Muscle layer of duodenum (tissue), 2 donors: ENCODE data around the gene DOLK.
"Not testable (repeated sequence)": the region's sequence is repeated elsewhere in the genome, so short reads cannot be mapped to it uniquely, and the experiment has no call there.

Experiments
- H3K27ac ChIP-seq: one replicate; pipeline ENCODE4 v1.7.0; 2013; ENCODE audit warnings: mild to moderate bottlenecking, low read length
- H3K27me3 ChIP-seq: one replicate; pipeline ENCODE4 v1.7.0; 2013; ENCODE audit warnings: low read depth, mild to moderate bottlenecking, control low read depth, low read length
- H3K36me3 ChIP-seq, 2 donors: one replicate each; pipeline ENCODE4 v1.7.0; 2013; ENCODE audit warnings: low read length in 2 of 2, control low read depth in 1 of 2, mild to moderate bottlenecking in 1 of 2; ENCODE audit not compliant: insufficient read depth in 2 of 2, control insufficient read depth in 1 of 2
- H3K4me1 ChIP-seq, 2 donors: one replicate each; pipeline ENCODE4 v1.7.0; 2013; ENCODE audit warnings: low read length in 2 of 2, mild to moderate bottlenecking in 2 of 2, control low read depth in 1 of 2, moderate library complexity in 1 of 2; ENCODE audit not compliant: insufficient read depth in 2 of 2, control insufficient read depth in 1 of 2
- H3K4me3 ChIP-seq, 2 donors: one replicate each; pipeline ENCODE4 v1.7.0; 2013; ENCODE audit warnings: low read length in 2 of 2, low read depth in 1 of 2, mild to moderate bottlenecking in 1 of 2
- H3K9me3 ChIP-seq, 2 donors: one replicate each; pipeline ENCODE4 v1.7.0; 2013; ENCODE audit warnings: low read length in 2 of 2, control low read depth in 1 of 2, mild to moderate bottlenecking in 1 of 2; ENCODE audit not compliant: control insufficient read depth in 1 of 2
- donor health status: healthy.

Gene DOLK

DNA sequence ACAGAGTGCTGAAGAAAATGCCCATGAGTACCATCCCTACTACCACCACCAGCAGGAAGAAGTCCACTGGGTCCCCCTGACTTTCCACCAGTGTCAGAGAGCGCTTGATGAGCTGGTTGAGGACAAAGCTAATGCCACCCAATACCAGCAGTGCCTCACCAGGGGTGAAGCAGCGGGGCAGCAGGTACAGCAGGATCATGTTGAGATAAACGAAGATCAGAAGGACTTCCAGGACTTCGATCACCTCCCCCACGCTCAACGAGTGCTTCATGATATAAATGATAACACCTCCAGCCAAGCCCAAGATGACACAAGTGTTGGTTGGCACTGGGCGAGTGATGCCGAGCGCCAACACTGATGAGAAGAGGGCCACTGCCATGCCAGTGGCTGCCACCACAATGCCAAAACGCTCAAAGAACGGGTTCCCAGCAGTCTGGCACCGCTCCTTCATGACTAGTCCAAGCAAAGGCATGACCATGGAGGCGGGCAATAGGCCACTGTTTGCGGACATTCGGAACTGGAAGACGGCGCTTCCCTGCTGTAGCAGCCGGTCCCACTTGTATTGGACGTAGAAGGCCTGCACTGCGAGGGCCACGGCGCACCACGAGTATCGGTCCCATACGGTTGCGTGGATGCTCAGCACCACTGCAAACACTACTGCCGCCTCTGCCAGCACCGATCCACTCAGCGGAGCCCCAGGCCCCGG is 679 bp downstream of the DOLK start:
- peaks cover 8 to 13% of the 10 kb centered on the region in 2 donors for H3K36me3 ChIP-seq
- peak overlapping the region; percentile 96 for H3K27ac ChIP-seq
- H3K4me1 ChIP-seq: peaks cover 6 to 17% of the 10 kb centered on the region in 2 donors
- H3K27me3 ChIP-seq: no peaks in the 10 kb centered on the region
- H3K4me3 ChIP-seq: peak overlapping the region; percentile 91 to 93
- H3K9me3 ChIP-seq: no peaks in the 10 kb centered on the region

DNA sequence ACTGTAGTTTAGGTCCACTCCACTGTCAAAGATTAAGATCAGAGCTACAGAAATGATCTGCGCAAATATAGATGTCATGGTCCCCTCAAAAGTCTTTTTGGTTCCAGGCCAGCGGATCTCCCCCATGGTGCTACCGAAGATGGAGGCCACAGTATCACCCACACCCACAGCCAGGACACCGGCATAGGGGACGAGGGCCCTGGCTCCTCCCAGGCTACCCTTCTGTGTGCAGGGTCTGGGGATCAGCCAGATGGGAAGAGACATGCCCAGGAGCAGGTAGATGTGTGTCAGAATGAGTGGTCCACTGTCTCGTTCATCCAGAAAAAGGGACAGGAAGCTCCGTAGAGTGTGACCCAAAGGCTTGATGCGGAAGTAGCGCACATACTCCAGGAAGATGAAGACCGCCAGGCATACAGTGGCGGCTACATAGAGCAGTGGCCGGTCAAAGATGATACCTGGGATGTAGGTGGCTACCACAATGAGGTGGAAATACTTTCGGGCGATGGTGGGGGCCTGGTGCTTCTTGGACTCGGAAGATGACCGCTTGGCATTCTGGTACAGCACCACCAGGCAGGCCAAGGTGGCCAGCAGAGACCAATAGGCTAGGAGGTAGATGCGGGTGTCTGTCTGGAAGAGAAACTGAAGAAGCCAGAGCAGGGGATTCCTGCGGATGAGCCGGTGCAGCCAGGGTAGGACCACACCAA is 1.5 kb downstream of the DOLK start:
- Histone ChIP-seq H3K36me3 (peaks cover 8 to 13% of the 10 kb centered on the region in 2 donors), H3K27me3 (no peaks in the 10 kb centered on the region), H3K4me3 (no peak overlapping the region), H3K9me3 (no peaks in the 10 kb centered on the region), H3K4me1 (peaks cover 6 to 21% of the 10 kb centered on the region in 2 donors), H3K27ac (no peak overlapping the region)

DNA sequence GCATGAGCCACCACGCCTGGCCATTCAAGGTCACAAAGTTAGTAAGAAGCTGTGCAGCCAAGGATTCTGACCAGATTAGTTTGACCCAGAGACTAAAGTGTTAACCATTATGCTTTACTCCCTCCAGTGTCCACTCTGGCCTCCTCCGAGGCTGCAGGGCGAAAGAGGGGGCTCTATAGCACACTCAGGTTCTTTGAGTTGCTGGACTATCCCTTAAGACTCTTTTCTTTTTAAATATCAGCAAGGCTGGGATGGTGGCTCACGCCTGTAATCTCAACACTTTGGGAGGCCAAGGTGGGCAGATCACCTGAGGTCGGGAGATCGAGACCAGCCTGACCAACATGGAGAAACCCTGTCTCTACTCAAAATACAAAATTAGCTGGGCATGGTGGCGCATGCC is 2.4 kb downstream of the DOLK start:
- H3K9me3 ChIP-seq, H3K4me3 ChIP-seq, H3K27me3 ChIP-seq, H3K27ac ChIP-seq: not testable (repeated sequence)
- Histone ChIP-seq H3K36me3 (peaks cover 8 to 13% of the 10 kb centered on the region in 2 donors), H3K4me1 (peaks cover 10 to 28% of the 10 kb centered on the region in 2 donors)

DNA sequence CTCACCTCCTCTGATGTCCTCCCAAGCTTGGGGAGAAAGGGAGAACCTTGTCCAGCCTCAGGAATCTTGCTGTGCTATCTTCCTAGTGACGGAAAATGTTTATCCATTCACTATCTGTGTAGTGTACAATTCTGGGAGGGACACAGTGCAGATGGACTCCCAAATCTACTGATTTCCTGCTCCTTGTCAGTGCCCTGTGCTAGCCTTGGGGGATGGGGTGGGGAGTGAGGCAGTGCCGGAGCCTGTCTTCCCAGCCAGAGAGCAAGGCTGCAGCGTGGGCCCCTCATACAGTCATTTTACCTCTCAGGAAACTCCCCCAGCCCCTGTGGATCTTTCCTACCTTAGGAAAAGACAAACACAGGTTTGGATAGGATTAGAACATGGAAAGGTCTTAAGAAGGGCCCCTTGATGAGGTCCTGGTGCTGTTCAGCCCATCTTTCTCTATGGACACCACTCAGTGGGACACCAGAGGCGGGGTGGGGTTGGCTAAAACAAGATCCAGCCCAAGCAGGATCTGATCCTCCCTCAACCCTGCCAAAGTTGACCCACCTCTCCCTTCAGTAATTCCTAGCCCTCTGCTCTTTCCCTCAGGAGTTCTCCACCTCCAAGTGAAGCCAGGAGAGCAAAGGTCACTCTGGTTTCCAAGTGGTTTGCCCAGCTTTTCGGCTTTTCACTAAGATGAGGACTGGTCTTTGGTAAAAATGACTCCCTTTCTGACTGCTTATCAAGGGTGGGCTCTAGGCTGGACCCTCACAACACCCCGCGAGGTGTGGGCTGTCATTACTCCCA is 3.4 kb downstream of the DOLK start:
- no peak overlapping the region for H3K27ac ChIP-seq
- peaks cover 10 to 28% of the 10 kb centered on the region in 2 donors for H3K4me1 ChIP-seq
- H3K27me3 ChIP-seq: no peaks in the 10 kb centered on the region
- H3K36me3 ChIP-seq: peaks cover 8 to 13% of the 10 kb centered on the region in 2 donors
- no peak overlapping the region for H3K4me3 ChIP-seq
- H3K9me3 ChIP-seq: no peaks in the 10 kb centered on the region

DNA sequence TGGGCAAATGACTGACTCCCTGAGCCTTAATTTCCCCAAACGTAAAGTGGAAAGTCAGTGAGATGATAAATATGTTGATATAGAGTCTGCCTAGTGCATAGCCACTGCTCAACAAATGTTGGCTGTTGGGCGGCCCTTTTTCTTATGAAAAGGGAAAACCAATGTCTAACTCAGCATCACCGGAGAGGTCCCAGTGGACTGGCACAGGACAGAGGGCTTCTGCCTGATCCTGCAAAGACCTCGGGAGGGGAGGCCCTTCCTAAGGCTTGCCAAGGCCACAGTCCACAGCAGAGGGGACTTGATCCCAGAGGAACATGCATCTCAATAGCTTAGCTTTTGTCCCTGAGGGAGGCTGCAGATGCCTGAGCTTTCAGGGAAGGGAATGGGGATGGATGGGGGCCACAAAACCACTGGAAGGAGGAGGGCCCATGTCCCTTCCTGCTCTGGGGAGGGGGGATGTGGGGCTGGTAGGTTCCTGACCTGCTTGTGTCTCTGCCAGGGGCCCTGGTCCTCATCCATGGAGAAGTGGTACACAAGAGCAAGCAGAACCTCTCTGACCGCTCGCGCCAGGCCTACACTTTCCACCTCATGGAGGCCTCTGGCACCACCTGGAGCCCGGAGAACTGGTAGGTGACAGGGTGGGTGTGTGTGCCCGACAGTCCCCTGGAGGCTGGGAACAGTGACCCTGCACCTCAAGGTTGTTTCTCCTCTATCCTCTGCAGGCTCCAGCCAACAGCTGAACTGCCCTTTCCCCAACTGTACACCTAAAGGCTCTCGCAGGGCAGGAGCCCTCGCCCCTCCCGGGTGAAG is 6.3 kb downstream of the DOLK start:
- no peaks in the 10 kb centered on the region for H3K27me3 ChIP-seq
- no peak overlapping the region for H3K27ac ChIP-seq
- H3K4me3 ChIP-seq: no peak overlapping the region
- H3K9me3 ChIP-seq: no peaks in the 10 kb centered on the region
- peaks cover 4 to 19% of the 10 kb centered on the region in 2 donors for H3K4me1 ChIP-seq
- peaks cover 8 to 13% of the 10 kb centered on the region in 2 donors for H3K36me3 ChIP-seq

DNA sequence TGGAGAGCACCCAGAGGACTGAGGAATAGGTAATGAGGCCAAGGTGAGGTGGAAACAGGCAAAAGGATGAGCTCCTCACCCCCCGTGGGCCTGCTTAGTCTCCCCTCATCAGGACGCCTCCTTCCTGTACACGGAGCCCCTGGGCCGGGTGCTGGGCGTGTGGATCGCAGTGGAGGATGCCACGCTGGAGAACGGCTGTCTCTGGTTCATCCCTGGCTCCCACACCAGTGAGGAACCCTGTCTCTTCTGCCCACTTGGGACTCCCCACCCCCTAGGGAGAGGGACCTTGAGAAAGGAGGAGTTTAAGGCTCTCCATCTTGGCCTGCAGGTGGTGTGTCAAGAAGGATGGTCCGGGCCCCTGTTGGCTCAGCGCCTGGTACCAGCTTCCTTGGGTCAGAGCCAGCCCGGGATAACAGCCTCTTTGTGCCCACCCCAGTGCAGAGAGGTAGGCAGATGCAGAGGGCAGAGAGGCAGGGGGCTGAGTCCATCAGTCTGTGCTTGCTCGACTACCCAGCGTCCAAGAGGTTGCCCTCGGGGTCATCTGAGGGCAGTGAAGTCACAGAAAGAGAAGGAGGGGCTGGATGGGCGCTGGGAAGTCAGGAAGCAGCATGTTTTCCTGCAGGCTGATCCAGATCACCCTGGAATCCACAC is 7.0 kb downstream of the DOLK start:
- Histone ChIP-seq H3K27me3 (no peaks in the 10 kb centered on the region), H3K36me3 (peaks cover 5 to 6% of the 10 kb centered on the region in 2 donors), H3K4me3 (no peak overlapping the region), H3K4me1 (peaks cover 4 to 12% of the 10 kb centered on the region in 2 donors), H3K27ac (no peak overlapping the region), H3K9me3 (no peaks in the 10 kb centered on the region)

DNA sequence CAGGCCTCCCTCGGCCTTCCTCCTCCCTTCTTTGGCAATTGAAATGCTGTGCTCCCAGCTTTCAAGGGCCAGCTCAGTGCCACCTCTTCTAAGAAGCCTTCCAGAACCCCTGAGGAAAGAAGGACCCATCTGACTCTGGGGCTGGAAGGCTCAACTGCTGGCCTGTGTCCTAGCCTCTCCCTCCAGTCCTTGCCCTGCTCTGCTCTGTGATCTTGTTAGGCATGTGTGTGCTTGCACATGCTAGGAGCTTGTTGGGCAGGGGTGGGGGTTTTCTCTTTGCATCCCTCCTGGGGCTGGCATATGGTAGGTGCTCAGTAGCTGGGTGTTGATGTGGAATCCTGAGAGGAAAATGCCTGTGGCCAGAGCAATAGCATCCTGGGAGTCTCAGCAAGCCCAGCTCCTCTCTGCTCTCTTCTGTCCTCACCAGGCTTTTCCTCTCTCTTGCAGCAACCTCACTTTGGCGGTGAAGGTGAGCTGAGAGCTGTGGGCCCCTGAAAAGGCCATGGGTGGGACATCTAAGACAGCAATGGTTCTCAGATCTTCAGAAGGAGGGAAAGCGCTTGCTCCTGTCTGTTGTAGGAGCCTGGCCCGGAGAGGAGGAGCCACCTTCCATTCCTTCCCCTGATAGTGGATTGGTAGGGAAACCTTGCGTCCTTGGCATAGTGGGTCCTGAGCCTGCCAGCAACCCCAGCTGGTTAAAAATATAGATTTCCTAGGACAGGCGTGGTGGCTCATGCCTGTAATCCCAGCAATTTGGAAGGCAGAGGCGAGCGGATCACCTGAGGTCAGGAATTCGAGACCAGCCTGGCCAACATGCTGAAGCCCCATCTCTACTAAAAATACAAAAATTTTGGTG is 9.9 kb downstream of the DOLK start:
- Histone ChIP-seq H3K4me1 (peaks cover 4 to 11% of the 10 kb centered on the region in 2 donors), H3K36me3 (no peaks in the 10 kb centered on the region), H3K4me3 (no peak overlapping the region), H3K27ac (no peak overlapping the region), H3K27me3 (no peaks in the 10 kb centered on the region), H3K9me3 (no peaks in the 10 kb centered on the region)

DNA sequence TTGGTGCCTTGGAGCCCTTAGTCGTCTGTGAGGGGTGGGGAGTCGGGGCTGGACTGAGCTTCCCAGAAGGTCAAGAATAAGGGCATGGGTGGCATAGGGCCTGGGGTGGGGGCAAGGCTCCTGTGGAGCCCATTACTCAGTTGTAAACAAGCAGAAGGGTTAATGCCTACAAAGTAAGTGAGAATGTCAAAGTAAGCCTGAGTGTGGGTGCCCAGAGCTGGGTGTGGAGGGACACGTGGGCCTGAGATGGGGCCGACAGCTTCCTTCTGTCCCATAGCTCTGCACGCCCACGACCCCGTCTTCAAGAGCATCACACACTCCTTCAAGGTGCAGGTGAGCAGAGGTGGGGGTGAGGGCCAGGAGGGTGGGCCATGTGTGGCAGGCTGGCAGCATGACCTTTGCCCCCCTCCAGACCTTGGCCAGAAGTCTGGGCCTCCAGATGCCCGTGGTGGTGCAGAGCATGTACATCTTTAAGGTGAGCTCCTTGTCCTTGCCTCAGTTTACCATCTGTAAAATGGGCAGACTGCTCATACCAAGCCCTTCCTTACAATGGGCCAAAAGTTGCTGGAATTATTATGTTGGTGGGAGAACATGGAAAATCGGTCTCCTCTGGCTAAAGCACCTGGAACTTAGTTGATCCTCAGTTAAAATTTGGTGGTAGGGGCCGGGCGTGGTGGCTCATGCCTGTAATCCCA is 11.1 kb downstream of the DOLK start:
- no peaks in the 10 kb centered on the region for H3K9me3 ChIP-seq
- H3K36me3 ChIP-seq: no peaks in the 10 kb centered on the region
- H3K4me3 ChIP-seq: no peak overlapping the region
- H3K27me3 ChIP-seq: no peaks in the 10 kb centered on the region
- no peak overlapping the region for H3K27ac ChIP-seq
- H3K4me1 ChIP-seq: peaks cover 4 to 8% of the 10 kb centered on the region in 2 donors

DNA sequence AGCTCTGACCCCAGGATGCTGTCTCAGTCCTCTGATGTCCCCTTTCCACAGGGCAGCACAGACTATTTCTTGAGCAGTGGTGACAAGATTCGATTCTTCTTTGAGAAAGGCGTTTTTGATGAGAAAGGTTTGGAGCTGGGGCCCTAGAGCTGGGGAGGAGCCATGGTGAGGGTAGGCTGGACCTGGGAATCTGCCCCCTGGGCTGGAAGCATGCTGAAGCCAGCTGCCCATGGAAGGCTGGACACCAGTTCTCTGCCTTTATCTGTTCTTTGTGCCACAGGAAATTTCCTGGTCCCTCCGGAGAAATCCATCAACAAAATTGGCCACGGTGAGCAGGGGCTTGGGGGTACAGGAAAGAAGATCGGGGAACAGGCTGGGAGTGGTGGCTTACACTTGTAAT is 13.7 kb downstream of the DOLK start:
- no peaks in the 10 kb centered on the region for H3K9me3 ChIP-seq
- H3K4me1 ChIP-seq: no peaks in the 10 kb centered on the region
- no peaks in the 10 kb centered on the region for H3K36me3 ChIP-seq
- no peak overlapping the region for H3K4me3 ChIP-seq
- H3K27me3 ChIP-seq: no peaks in the 10 kb centered on the region
- no peak overlapping the region for H3K27ac ChIP-seq
